Endothelial cell of umbilical vein (primary cell): Measurements from ENCODE around the gene CBLB. TPM values are rescaled to one million over a fixed set of nuclear protein-coding genes. Genes with fewer than 3 reads are reported as not detected.

ENCODE experiments used
- BruUV-seq: library from RNA; stranded (reverse); fragments of 400-500 nt; replicated peaks from 2 replicates; lab custom pipeline; 2021; lab: Mats Ljungman, UMichigan
- CTCF ChIA-PET: fragments of 300-600, 350-600 bp; sonication (Branson Sonifier 250); formaldehyde crosslinking; loops from one replicate; lab custom pipeline; 2021; ENCODE audit warnings: antibody characterized with exemption, inconsistent platforms; lab: Charles Lee
- POLR2A ChIA-PET: fragments of 300-600, 350-600 bp; sonication (Branson Sonifier 250); formaldehyde crosslinking; loops from one replicate; lab custom pipeline; 2021; ENCODE audit warnings: antibody characterized with exemption, inconsistent platforms; lab: Charles Lee
- DNase-seq: peaks from one replicate; pipeline ENCODE4 v3.0.0-alpha.2; 2011; ENCODE audit warnings: low read depth, low spot score
- FAIRE-seq: peaks from 2 replicates; lab custom pipeline; 2011; peaks lifted over from hg19 to GRCh38; lab: Jason Lieb, UNC
- H2AFZ ChIP-seq: 2 replicates; pipeline ENCODE4 v1.6.0; 2012; ENCODE audit warnings: low read depth, low read length, control low read depth, inconsistent platforms
- H3K27ac ChIP-seq: 2 replicates; pipeline ENCODE4 v1.5.1; 2011; ENCODE audit warnings: low read depth, mild to moderate bottlenecking, control low read depth, low read length, moderate library complexity; ENCODE audit not compliant: insufficient read depth
- H3K27me3 ChIP-seq, 2 experiments: 2 replicates each; pipeline versions ENCODE4 v1.6.0 to v1.6.1; 2011; ENCODE audit warnings: low read length in 2 of 2, mixed read lengths in 1 of 2; ENCODE audit not compliant: control insufficient read depth in 2 of 2, insufficient read depth in 2 of 2
- H3K36me3 ChIP-seq, 2 experiments: 2 replicates in 1 of 2; 3 replicates in 1 of 2; pipeline ENCODE4 v1.5.1; 2011; ENCODE audit warnings: low read length in 2 of 2, mild to moderate bottlenecking in 1 of 2, moderate library complexity in 1 of 2; ENCODE audit not compliant: control insufficient read depth in 2 of 2, insufficient read depth in 2 of 2; ENCODE audit errors: extremely low read depth in 1 of 2
- H3K4me1 ChIP-seq: 3 replicates; pipeline ENCODE4 v1.5.1; 2011; ENCODE audit warnings: mild to moderate bottlenecking, low read length; ENCODE audit not compliant: control insufficient read depth, insufficient read depth; ENCODE audit errors: extremely low read depth
- H3K4me2 ChIP-seq: 2 replicates; pipeline ENCODE4 v1.6.1; 2011; ENCODE audit warnings: low read length, control low read depth, mixed read lengths; ENCODE audit not compliant: insufficient read depth
- H3K4me3 ChIP-seq, 3 experiments: fragments of 200-600 bp in 1 of 3; sonication (generic), shearing (Covaris generic) in 1 of 3; replicated peaks in 1 of 3; 2 replicates each; pipeline ENCODE4 v1.5.1; 2011 to 2016; ENCODE audit warnings: control low read depth in 3 of 3, low read length in 3 of 3, mild to moderate bottlenecking in 2 of 3, inconsistent platforms in 1 of 3, low read depth in 1 of 3, moderate library complexity in 1 of 3; ENCODE audit not compliant: insufficient read depth in 1 of 3
- H3K79me2 ChIP-seq: 2 replicates; pipeline ENCODE4 v1.6.0; 2012; ENCODE audit warnings: low read length, inconsistent platforms; ENCODE audit not compliant: control insufficient read depth, insufficient read depth
- H3K9ac ChIP-seq: replicated peaks from 2 replicates; pipeline ENCODE3; 2011; ENCODE audit warnings: low read length, control low read depth; ENCODE audit not compliant: insufficient read depth; ENCODE audit errors: extremely low read depth
- H3K9me1 ChIP-seq: replicated peaks from 3 replicates; pipeline ENCODE4 v1.6.0; 2011; ENCODE audit warnings: mild to moderate bottlenecking, low read length; ENCODE audit not compliant: control insufficient read depth, insufficient read depth; ENCODE audit errors: extremely low read depth
- H3K9me3 ChIP-seq: replicated peaks from 2 replicates; pipeline ENCODE4 v1.5.1; 2012; ENCODE audit warnings: low read length, inconsistent platforms; ENCODE audit not compliant: control insufficient read depth, insufficient read depth
- H4K20me1 ChIP-seq: replicated peaks from 2 replicates; pipeline ENCODE3; 2011; ENCODE audit warnings: mild to moderate bottlenecking, low read length; ENCODE audit not compliant: control insufficient read depth, insufficient read depth; ENCODE audit errors: extremely low read depth
- CTCF ChIP-seq, 2 donors: IDR thresholded peaks; 1 replicate in 1 of 2; 2 replicates in 1 of 2; pipeline ENCODE4 v1.5.1; 2011; ENCODE audit warnings: low read length in 2 of 2, mild to moderate bottlenecking in 2 of 2, moderate library complexity in 2 of 2, control low read depth in 1 of 2, inconsistent platforms in 1 of 2, low read depth in 1 of 2; ENCODE audit not compliant: insufficient read depth in 1 of 2; ENCODE audit errors: extremely low read depth in 1 of 2
- EZH2 ChIP-seq: IDR thresholded peaks from 2 replicates; pipeline ENCODE4 v1.6.1; 2012; ENCODE audit warnings: borderline replicate concordance, low read depth, mild to moderate bottlenecking, moderate library complexity, low read length, inconsistent platforms; ENCODE audit not compliant: severe bottlenecking
- FOS ChIP-seq: IDR thresholded peaks from 2 replicates; pipeline ENCODE4 v1.6.1; 2011; ENCODE audit warnings: mild to moderate bottlenecking, low read length, moderate library complexity, borderline replicate concordance; ENCODE audit not compliant: insufficient read depth
- GATA2 ChIP-seq: IDR thresholded peaks from 2 replicates; pipeline ENCODE4 v1.7.0; 2011; ENCODE audit warnings: low read depth, mild to moderate bottlenecking, moderate library complexity, mixed read lengths, low read length; ENCODE audit not compliant: insufficient read length, insufficient read depth
- JUN ChIP-seq: IDR thresholded peaks from 2 replicates; pipeline ENCODE4 v1.6.1; 2011; ENCODE audit warnings: borderline replicate concordance, low read depth; ENCODE audit not compliant: insufficient read length, insufficient read depth
- MAX ChIP-seq: IDR thresholded peaks from 2 replicates; pipeline ENCODE4 v1.6.1; 2011; ENCODE audit not compliant: insufficient read depth, insufficient read length
- MYC ChIP-seq: IDR thresholded peaks from one replicate; pipeline ENCODE4 v1.6.1; 2011; ENCODE audit warnings: mild to moderate bottlenecking, low read depth, low read length
- POLR2A ChIP-seq: IDR thresholded peaks from 2 replicates; pipeline ENCODE4 v1.6.1; 2012; ENCODE audit warnings: low read depth, mild to moderate bottlenecking, control low read depth, low read length
- POLR2AphosphoS5 ChIP-seq: IDR thresholded peaks from 2 replicates; pipeline ENCODE4 v1.6.1; 2012; ENCODE audit warnings: low read depth, mild to moderate bottlenecking, control low read depth, low read length, moderate library complexity; ENCODE audit not compliant: insufficient read depth
- dilution Hi-C: fragments of 300-500 bp; cut with MboI; formaldehyde crosslinking; loops from one replicate; pipeline ENCODE4 v1.15.0; 2019; ENCODE audit warnings: low sequenced_read_pairs; ENCODE audit not compliant: extremely low pct_ligation_motif_present
- intact Hi-C: fragments of 100-400 bp; cut with micrococcal nuclease; formaldehyde crosslinking; loops from one replicate; pipeline ENCODE4 v1.10.0; 2022
- polyA plus RNA-seq, 4 experiments: library from polyadenylated mRNA; depleted of rRNA in 3 of 4; stranded (reverse) in 3 of 4; unstranded in 1 of 4; fragments of >200 nt; gene quantifications; 2 replicates each; pipeline versions ENCODE4 v1.2.1 to v1.2.3, GENCODE V29; 2011 to 2012; ENCODE audit warnings: missing spikeins in 1 of 4
- total RNA-seq: library from RNA; stranded (reverse); gene quantifications from 2 replicates; pipeline ENCODE4 v1.2.3, GENCODE V29; 2021

CBLB gene
- total and polyA plus RNA-seq, 2 donors (not counting 3 experiments of a cell fraction or from before 2014, with no cell fraction given): 17.8 to 39.6 TPM

GRCh38 chr3:105826778-105827634, 41.8 kb downstream of the CBLB start:
- Histone ChIP-seq H3K9me1 (no peaks in the 10 kb centered on the region), H3K36me3 (no peaks in the 10 kb centered on the region), H3K27me3 (no peaks in the 10 kb centered on the region), H4K20me1 (no peaks in the 10 kb centered on the region), H3K79me2 (peaks cover 3% of the 10 kb centered on the region), H2AFZ (no peak overlapping the region), H3K9me3 (no peaks in the 10 kb centered on the region), H3K9ac (no peak overlapping the region), H3K4me1 (peaks cover 23% of the 10 kb centered on the region), H3K27ac (no peak overlapping the region), H3K4me3 (no peak overlapping the region), H3K4me2 (no peak overlapping the region)
- no peak for FAIRE-seq
- intact Hi-C loops (no loop called here), dilution Hi-C loops (no loop called here)
- CTCF ChIA-PET: interaction anchor here (0.8 to 1.2 kb wide), 2 partner anchors 111 to 1035 kb away, joined by 3 to 4 read pairs; no protein-coding TSS in a partner anchor
- no TSS peak for BruUV-seq
- TF ChIP-seq POLR2AphosphoS5 (no peak), POLR2A (no peak), MAX (no peak), FOS (no peak), CTCF (IDR thresholded peaks at IDR 0.05; ENCODE audit: extremely low read depth in 1 of 2, insufficient read depth in 1 of 2, low read depth in 1 of 2, low read length in 2 of 2) (no peak), GATA2 (no peak), EZH2 (no peak), JUN (no peak), MYC (no peak)
- DNase-seq: no peak
- POLR2A ChIA-PET: no interaction called here
